Measurements from ENCODE around the gene RUNDC1.
A peak's percentile ranks its signal among the peaks of the same experiment; 100 is the strongest.

The RUNDC1 gene

DNA sequence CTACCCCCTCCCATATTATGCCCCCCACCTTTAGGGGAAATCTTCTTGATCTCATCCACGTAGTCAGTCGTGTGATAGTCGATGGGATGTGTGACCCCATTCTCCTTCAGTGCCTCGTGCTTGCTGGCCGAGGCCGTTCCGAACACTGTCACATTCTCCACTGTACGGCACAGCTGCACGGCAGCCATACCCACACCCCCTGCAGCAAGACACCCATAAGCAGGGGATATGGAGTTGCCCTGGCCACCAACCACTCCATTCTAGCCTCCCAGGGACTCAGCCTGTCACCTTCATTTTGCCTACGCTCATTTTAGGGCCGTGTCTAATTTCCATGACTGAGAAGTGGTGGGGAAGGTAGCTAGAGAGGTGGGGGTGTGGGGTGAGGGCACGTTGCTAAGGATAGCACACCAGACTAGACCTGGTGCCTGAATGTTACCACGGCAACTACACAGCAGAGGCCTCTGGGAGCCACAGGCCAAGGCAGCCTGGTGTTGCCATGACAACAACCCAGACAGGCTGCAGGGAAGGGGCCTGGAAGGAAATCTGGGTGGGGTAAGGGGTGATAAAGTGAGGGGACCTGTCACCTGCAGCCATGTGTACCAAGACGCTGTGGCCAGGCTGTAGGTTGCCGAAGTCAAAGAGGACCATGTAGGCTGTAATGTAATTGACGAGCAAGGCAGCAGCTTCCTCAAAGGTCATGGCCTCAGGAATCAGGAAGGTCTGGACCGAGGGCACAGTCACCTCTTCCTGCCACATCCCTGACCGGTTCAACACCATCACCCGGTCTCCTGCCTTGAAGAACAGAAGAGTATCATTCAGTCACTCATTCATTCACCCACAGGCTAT lies 37.9 kb downstream of the RUNDC1 start:
- Histone ChIP-seq H3K4me1 (ENCODE audit: insufficient read depth, low read length, poor library complexity, severe bottlenecking) (peaks cover 29% of the 10 kb centered on the region), H3K27me3 (ENCODE audit: insufficient read depth, low read length, poor library complexity, severe bottlenecking) (no peaks in the 10 kb centered on the region), H3K79me2 (ENCODE audit: insufficient read depth, low read length) (peaks cover 46% of the 10 kb centered on the region), H3K4me2 (ENCODE audit: low read depth, low read length, poor library complexity, severe bottlenecking) (peak overlapping the region; percentile 91), H2AFZ (ENCODE audit: low read length) (no peak overlapping the region), H3K9me2 (replicated peaks; ENCODE audit: low read depth, low read length) (no peaks in the 10 kb centered on the region), H3K36me3 (ENCODE audit: insufficient read depth, low read length) (peaks cover 27% of the 10 kb centered on the region; the same call in 1 of the 2 replicates), H3F3A (ENCODE audit: low read depth) (0 out of 2 replicates have a peak, but pooled peaks cover 4% of the 10 kb centered on the region), H3K4me3 (ENCODE audit: low read length, poor library complexity, severe bottlenecking) (peak overlapping the region; percentile 92), H4K20me1 (ENCODE audit: insufficient read depth, low read length, poor library complexity, severe bottlenecking) (peaks cover 24% of the 10 kb centered on the region), H3K9ac (ENCODE audit: low read depth, low read length, poor library complexity, severe bottlenecking) (no peak overlapping the region), H3K9me3 (ENCODE audit: insufficient read depth, low read depth, low read length) (no peaks in the 10 kb centered on the region)
- TF ChIP-seq, protein P1, sequence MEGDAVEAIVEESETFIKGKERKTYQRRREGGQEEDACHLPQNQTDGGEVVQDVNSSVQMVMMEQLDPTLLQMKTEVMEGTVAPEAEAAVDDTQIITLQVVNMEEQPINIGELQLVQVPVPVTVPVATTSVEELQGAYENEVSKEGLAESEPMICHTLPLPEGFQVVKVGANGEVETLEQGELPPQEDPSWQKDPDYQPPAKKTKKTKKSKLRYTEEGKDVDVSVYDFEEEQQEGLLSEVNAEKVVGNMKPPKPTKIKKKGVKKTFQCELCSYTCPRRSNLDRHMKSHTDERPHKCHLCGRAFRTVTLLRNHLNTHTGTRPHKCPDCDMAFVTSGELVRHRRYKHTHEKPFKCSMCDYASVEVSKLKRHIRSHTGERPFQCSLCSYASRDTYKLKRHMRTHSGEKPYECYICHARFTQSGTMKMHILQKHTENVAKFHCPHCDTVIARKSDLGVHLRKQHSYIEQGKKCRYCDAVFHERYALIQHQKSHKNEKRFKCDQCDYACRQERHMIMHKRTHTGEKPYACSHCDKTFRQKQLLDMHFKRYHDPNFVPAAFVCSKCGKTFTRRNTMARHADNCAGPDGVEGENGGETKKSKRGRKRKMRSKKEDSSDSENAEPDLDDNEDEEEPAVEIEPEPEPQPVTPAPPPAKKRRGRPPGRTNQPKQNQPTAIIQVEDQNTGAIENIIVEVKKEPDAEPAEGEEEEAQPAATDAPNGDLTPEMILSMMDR (conservative IDR thresholded peaks at IDR 0.05; ENCODE audit: low read length): no peak
- TF ChIP-seq EZH2phosphoT487 (IDR thresholded peaks at IDR 0.05; ENCODE audit: borderline replicate concordance): no peak

DNA sequence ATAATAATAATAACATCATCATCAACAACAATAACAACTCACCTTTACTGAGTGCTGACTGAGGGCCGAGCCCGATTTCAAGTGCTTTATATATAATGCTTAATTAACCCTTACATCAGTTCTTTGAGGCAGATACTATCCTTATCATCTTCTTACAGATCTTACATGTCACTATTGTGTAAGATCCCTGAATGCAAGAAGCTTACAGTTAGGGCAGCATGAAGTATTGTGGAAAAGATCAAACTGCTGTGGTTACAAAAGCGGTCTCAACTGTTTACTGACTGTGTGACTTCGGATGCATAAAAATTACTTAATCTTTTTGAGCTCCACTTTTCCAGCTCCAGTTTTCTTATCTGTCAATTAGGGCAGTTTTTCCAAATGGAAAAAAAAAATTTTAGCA lies 38.6 kb downstream of the RUNDC1 start:
- H3K4me3 ChIP-seq (ENCODE audit: low read length, poor library complexity, severe bottlenecking): peak overlapping the region; percentile 92
- no peaks in the 10 kb centered on the region for H3K9me3 ChIP-seq (ENCODE audit: insufficient read depth, low read depth, low read length)
- no peaks in the 10 kb centered on the region for H3K9me2 ChIP-seq (replicated peaks; ENCODE audit: low read depth, low read length)
- H3K4me1 ChIP-seq (ENCODE audit: insufficient read depth, low read length, poor library complexity, severe bottlenecking): peaks cover 29% of the 10 kb centered on the region
- peaks cover 46% of the 10 kb centered on the region for H3K79me2 ChIP-seq (ENCODE audit: insufficient read depth, low read length)
- H4K20me1 ChIP-seq (ENCODE audit: insufficient read depth, low read length, poor library complexity, severe bottlenecking): peaks cover 24% of the 10 kb centered on the region
- peak overlapping the region; percentile 94 for H3K9ac ChIP-seq (ENCODE audit: low read depth, low read length, poor library complexity, severe bottlenecking)
- H3K36me3 ChIP-seq (ENCODE audit: insufficient read depth, low read length): peaks cover 27% of the 10 kb centered on the region; the same call in 1 of the 2 replicates
- peak overlapping the region; percentile 91 for H3K4me2 ChIP-seq (ENCODE audit: low read depth, low read length, poor library complexity, severe bottlenecking)
- H2AFZ ChIP-seq (ENCODE audit: low read length): no peak overlapping the region
- no peak for TF ChIP-seq EZH2phosphoT487 (IDR thresholded peaks at IDR 0.05; ENCODE audit: borderline replicate concordance)
- TF ChIP-seq, protein P1 (conservative IDR thresholded peaks at IDR 0.05; ENCODE audit: low read length): no peak
- H3K27me3 ChIP-seq (ENCODE audit: insufficient read depth, low read length, poor library complexity, severe bottlenecking): no peaks in the 10 kb centered on the region
- 0 out of 2 replicates have a peak, but pooled peaks cover 4% of the 10 kb centered on the region for H3F3A ChIP-seq (ENCODE audit: low read depth)

DNA sequence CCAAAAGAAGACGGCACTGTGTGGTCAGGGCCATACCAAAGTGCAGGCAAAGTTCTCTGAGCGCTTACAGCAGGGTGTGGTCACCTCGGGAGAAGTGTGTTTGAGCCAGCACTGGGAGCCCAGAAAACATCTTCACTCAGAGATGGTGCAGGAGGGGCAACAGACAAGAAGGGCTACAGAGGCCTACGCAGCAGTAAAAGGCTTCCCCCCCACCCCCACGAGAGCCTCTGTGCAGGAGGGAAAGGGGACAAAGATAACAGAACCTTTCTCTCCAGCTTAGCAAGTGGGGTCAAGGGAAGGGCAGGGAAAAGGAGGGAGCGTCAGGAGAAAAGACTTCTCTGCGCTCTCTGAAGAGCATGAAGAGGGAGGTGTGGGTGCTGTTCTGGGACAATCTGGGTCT lies 39.1 kb downstream of the RUNDC1 start:
- peaks cover 29% of the 10 kb centered on the region for H3K4me1 ChIP-seq (ENCODE audit: insufficient read depth, low read length, poor library complexity, severe bottlenecking)
- H3K4me3 ChIP-seq (ENCODE audit: low read length, poor library complexity, severe bottlenecking): peak overlapping the region; percentile 92
- H3K79me2 ChIP-seq (ENCODE audit: insufficient read depth, low read length): peaks cover 46% of the 10 kb centered on the region
- no peaks in the 10 kb centered on the region for H3K27me3 ChIP-seq (ENCODE audit: insufficient read depth, low read length, poor library complexity, severe bottlenecking)
- peak overlapping the region; percentile 94 for H3K9ac ChIP-seq (ENCODE audit: low read depth, low read length, poor library complexity, severe bottlenecking)
- H3F3A ChIP-seq (ENCODE audit: low read depth): 0 out of 2 replicates have a peak, but pooled peaks cover 4% of the 10 kb centered on the region
- H3K36me3 ChIP-seq (ENCODE audit: insufficient read depth, low read length): peaks cover 25% of the 10 kb centered on the region; the same call in 1 of the 2 replicates
- H3K9me2 ChIP-seq (replicated peaks; ENCODE audit: low read depth, low read length): no peaks in the 10 kb centered on the region
- TF ChIP-seq, protein P1 (conservative IDR thresholded peaks at IDR 0.05; ENCODE audit: low read length): no peak
- no peak for TF ChIP-seq EZH2phosphoT487 (IDR thresholded peaks at IDR 0.05; ENCODE audit: borderline replicate concordance)
- peaks cover 24% of the 10 kb centered on the region for H4K20me1 ChIP-seq (ENCODE audit: insufficient read depth, low read length, poor library complexity, severe bottlenecking)
- H3K4me2 ChIP-seq (ENCODE audit: low read depth, low read length, poor library complexity, severe bottlenecking): peak overlapping the region; percentile 91
- no peaks in the 10 kb centered on the region for H3K9me3 ChIP-seq (ENCODE audit: insufficient read depth, low read depth, low read length)
- H2AFZ ChIP-seq (ENCODE audit: low read length): no peak overlapping the region

All from Loucy (cell line).